ENCODE results near the gene FAM222A.

FAM222A gene

DNA sequence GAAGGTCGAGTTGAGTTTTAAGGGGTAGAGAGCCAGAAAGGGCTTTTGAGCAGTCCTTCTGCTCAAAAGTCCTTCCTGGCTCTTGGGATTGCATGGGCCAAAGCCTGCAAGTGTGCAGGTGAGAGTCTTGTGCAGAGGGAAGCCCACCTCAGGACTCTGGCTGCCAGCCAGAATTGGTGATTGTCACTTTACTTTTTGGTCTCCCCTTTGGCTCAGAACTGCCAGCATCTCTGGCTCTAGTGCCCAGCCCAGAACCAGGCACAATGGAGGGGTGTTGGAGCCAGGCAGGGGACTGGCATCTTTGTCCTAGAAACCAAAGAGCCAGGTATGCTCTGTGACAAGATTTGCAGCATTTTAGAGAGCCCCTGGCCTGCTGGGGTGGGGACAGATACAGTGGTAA is 23.5 kb downstream of the FAM222A start:
- no peak for DNase-seq (ENCODE audit: low read depth in 2 of 2)

DNA sequence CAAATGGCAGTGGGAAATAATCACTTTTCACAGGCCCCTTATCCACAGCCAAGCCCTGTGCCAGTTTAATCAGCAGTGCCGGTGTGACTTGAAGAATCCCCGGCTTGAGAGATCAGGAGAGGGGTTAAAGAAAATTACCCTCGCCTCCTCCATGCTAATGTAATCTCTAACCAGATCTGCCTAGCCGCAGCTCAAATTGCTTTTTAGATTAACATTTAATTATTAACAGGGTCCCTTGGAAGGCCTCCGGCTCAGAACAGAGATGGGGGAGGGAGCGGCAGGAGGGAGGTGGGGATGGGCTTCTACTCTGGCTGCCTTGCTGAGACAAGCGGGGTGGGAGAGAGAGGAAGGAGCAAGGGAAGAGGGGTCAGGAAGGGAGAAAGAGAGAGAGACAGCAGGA is 24.0 kb downstream of the FAM222A start:
- DNase-seq (ENCODE audit: low read depth in 2 of 2) = no peak

DNA sequence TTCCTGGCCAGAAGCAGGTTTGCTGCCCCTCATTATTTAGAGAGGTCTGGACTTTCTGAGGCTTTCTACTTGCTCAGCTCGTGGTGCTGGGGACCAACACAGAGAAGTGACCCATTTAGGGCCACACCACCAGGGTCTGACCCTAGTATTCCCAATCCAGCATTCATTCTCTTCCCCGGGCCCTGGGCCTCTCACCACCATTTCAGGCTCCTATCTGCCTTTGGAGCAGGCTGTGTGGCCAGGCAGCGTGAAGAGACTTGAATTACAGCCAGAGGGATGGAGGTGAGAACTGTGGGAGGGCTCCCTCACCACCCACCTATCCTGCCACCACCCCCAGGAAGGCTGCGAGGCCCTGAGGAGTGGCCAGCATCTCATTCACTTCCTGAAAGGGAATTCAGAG is 24.6 kb downstream of the FAM222A start:
- DNase-seq (ENCODE audit: low read depth in 2 of 2) = no peak

DNA sequence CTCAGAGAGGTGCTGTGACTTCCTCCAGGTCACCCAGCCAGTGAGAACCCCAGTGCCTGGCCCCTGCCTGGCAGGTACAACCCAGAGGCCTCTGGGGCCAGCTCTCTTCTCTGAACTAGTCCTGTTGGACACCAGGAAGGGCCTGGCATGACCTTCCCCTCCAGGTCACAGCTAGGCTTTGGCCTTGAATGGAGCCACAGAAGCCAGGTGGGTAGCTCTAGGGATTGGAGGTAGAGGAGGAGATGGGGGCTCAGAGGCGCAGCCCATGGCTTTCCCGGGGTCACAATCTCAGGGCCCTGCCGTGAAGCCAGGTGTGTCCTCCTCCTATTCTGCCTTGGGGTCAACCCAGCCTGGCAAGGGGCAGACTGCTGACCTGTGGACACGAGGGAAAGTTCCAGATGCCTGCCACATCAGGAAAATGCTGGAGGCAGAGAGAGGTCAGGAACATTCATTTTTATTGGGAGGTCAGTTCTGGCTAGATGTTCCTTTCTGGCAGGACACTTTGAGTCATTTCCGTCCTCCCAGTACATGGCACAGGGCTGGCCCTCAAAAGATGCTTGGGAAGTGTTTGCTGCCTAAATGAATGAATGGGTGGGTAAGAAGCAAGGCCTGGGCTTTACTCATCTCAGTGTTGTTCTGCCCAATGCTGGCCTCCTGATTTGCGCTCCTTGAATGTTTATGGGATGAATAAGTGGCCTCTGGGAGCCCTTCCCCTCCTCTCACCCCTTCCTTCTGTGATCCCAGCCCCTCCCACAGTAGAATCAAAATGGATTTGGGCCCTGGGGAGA is 25.4 kb downstream of the FAM222A start:
- DNase-seq (ENCODE audit: low read depth in 2 of 2) = no peak

- no peak for DNase-seq (ENCODE audit: low read depth in 2 of 2)
Observed at GRCh38 chr12:109739747-109740693, 26.4 kb downstream of the FAM222A start.

- DNase-seq (ENCODE audit: low read depth in 2 of 2) = no peak
Observed at GRCh38 chr12:109740694-109741245, 27.1 kb downstream of the FAM222A start.

- DNase-seq (ENCODE audit: low read depth in 2 of 2) = no peak
Observed at GRCh38 chr12:109741286-109741969, 27.8 kb downstream of the FAM222A start.

- DNase-seq (ENCODE audit: low read depth in 2 of 2) = no peak
Observed at GRCh38 chr12:109741970-109742703, 28.5 kb downstream of the FAM222A start.

DNA sequence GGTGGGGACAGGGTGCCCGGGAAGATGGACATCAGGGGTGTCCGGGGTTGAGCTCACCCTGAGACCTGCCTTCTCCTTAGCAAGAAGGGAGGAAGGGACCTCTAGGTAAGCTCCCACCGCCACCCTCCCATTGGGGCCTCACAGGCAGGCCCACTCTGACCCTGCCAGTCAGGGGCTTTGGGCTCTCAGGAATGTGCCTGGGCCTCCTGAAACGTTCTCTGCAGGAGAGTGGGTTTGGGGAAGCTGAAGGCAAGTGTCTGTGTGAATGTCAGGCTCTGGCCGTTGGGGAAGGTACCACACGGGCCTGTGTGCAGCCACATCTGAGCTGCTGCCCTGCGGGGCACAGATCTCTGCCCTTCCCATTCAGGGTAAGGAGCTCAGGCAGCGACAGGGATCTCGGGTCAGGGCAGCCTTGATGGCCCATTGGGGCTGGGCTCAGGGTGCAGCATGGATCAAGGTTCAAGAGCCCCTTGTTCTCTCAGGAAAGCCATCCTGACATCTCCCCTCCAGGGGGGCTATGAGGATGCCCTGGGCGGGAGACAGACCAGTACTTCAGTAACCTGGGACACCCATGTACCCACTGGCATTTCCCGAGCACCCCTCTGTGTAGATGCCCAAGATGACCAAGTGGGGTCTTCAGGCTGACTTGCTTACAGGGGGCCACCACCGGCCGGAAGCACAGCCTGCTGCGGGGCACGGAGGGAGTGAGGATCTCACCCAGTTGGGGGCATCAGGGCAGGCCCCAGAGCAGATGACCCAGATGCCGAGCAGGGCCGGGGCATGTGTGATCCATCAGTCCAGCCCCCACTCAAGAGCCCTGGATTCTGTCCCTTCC is 29.7 kb downstream of the FAM222A start:
- no peak for DNase-seq (ENCODE audit: low read depth in 2 of 2)

- DNase-seq (ENCODE audit: low read depth in 2 of 2) = no peak
Observed at GRCh38 chr12:109744026-109744425, 30.4 kb downstream of the FAM222A start.

- DNase-seq (ENCODE audit: low read depth in 2 of 2) = no peak
Observed at GRCh38 chr12:109744986-109745942, 31.6 kb downstream of the FAM222A start.

- no peak for DNase-seq (ENCODE audit: low read depth in 2 of 2)
Observed at GRCh38 chr12:109752117-109753053, 38.8 kb downstream of the FAM222A start.

DNA sequence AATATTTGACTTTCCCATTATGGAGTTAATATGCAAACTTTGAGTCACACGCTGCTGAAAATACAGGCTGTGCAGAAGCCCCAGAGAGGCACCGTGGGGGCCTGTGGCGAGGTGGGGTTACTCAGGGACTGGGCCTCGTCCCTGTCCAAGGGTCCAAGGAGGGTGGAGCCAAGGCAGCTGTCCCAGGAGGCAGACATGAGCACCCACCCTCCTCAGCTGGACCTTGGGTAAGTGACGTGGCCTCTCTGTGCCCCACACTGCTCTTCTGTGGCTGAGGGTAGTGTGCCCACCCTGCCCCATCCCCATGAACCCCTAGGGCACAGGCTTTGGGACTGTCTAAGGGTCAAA is 39.4 kb downstream of the FAM222A start:
- no peak for DNase-seq (ENCODE audit: low read depth in 2 of 2)

DNA sequence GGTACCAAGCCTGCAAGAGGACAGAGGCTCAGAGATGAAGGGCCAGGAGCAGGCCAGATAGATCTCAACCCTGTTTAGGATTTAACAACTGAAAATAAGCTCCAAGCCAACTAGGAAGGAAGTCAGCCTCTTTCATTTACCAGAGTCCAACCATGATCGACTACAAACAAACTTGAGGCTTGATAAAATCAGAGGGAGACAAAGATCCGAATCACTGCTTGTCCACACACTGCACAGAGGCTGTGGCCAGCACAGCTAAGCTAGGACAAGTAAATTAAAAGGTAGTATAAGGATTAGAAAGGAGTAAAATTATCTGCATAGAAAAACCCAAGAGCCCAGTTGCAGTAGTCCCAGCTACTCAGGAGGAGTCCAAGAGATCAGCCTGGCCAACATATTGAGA is 40.3 kb downstream of the FAM222A start:
- DNase-seq (ENCODE audit: low read depth in 2 of 2) = no peak

GRCh38 chr12:109756457-109756856 is 42.8 kb downstream of the FAM222A start:
- no peak for DNase-seq (ENCODE audit: low read depth in 2 of 2)

DNA sequence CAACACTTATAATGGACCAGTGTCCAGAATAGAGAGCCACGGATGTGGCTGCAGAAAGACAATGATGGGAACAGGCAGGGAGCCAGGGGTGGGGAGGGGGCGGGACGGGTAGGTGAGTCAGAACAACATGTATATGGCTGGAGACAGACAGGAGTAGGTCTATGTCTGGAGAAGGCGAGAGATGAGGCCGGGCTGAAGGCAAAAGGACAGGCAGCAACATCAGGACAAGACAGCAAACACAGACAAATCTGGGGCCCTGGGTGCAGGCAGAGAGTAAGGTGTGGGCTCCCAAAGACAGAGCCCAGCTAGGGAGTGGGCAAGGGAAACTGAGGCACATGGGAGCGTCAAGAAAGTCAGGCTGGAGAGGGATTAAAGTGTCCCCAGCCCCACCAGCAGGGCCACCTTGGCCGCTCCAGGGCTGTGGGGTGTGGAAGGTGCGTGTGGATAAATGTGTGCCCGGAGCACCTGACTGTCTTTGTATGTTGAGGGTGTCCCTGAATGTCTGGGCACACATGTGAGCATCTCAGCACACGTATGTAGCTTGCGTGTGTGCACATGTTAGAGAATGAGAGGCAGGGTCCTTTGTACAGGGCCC is 44.1 kb downstream of the FAM222A start:
- no peak for DNase-seq (ENCODE audit: low read depth in 2 of 2)

Measured in stimulated activated CD8-positive, alpha-beta memory T cell treated with anti-CD3 and anti-CD28 coated beads, Interleukin-7, amount 100 ng/mL, for 4 hours (primary cell).